ENCODE results near the gene KRTAP1-5. TPM values are rescaled to one million over a fixed set of nuclear protein-coding genes. Genes with fewer than 3 reads are reported as not detected.

Gene KRTAP1-5
- total and polyA plus RNA-seq, 2 donors (not counting 3 experiments of a cell fraction or from before 2014, with no cell fraction given) = not detected

- no peaks in the 10 kb centered on the region for H4K20me1 ChIP-seq (replicated peaks; ENCODE audit: control insufficient read depth, extremely low read depth, insufficient read depth, low read length)
- H3K9me1 ChIP-seq (replicated peaks; ENCODE audit: control insufficient read depth, extremely low read depth, insufficient read depth, low read length) = no peaks in the 10 kb centered on the region
- H3K4me1 ChIP-seq (ENCODE audit: control insufficient read depth, extremely low read depth, insufficient read depth, low read length) = no peaks in the 10 kb centered on the region
- no TSS peak for BruUV-seq (replicated peaks)
- H3K4me3 ChIP-seq (replicated peaks in 1 of 3; ENCODE audit: insufficient read depth in 1 of 3, low read depth in 1 of 3, low read length in 3 of 3) = no peak overlapping the region
- intact Hi-C loops (cut with micrococcal nuclease) = loop anchor here (10.0 kb wide), 1 partner anchor 746 kb away; no protein-coding TSS in a partner anchor
- ChIA-PET CTCF (no interaction called here), POLR2A (no interaction called here)
- no peak overlapping the region for H3K27ac ChIP-seq (ENCODE audit: insufficient read depth, low read depth, low read length)
- peaks cover 0 to 2% of the 10 kb centered on the region in 2 experiments for H3K27me3 ChIP-seq (ENCODE audit: control insufficient read depth in 2 of 2, insufficient read depth in 2 of 2, low read length in 2 of 2)
- DNase-seq (ENCODE audit: low read depth, low spot score) = no peak
- dilution Hi-C loops (cut with MboI; ENCODE audit: extremely low pct_ligation_motif_present, low sequenced_read_pairs) = no loop called here
- H3K79me2 ChIP-seq (ENCODE audit: control insufficient read depth, insufficient read depth, low read length) = no peaks in the 10 kb centered on the region
- no peaks in the 10 kb centered on the region for H3K9me3 ChIP-seq (replicated peaks; ENCODE audit: control insufficient read depth, insufficient read depth, low read length)
- H3K9ac ChIP-seq (replicated peaks; ENCODE audit: extremely low read depth, insufficient read depth, low read length) = no peak overlapping the region
- H3K36me3 ChIP-seq (ENCODE audit: control insufficient read depth in 2 of 2, extremely low read depth in 1 of 2, insufficient read depth in 2 of 2, low read length in 2 of 2) = no peaks in the 10 kb centered on the region
- FAIRE-seq = no peak
- no peak overlapping the region for H2AFZ ChIP-seq (ENCODE audit: low read depth, low read length)
- no peak for TF ChIP-seq MAX (IDR thresholded peaks at IDR 0.05; ENCODE audit: insufficient read depth, insufficient read length)
- no peak for TF ChIP-seq MYC (IDR thresholded peaks at IDR 0.05; ENCODE audit: low read depth, low read length)
- TF ChIP-seq POLR2AphosphoS5 (IDR thresholded peaks at IDR 0.05; ENCODE audit: insufficient read depth, low read depth, low read length) = no peak
- no peak for TF ChIP-seq JUN (IDR thresholded peaks at IDR 0.05; ENCODE audit: borderline replicate concordance, insufficient read depth, insufficient read length, low read depth)
- TF ChIP-seq CTCF (IDR thresholded peaks at IDR 0.05; ENCODE audit: extremely low read depth in 1 of 2, insufficient read depth in 1 of 2, low read depth in 1 of 2, low read length in 2 of 2) = no peak
- TF ChIP-seq POLR2A (IDR thresholded peaks at IDR 0.05; ENCODE audit: low read depth, low read length) = no peak
- no peak for TF ChIP-seq EZH2 (IDR thresholded peaks at IDR 0.05; ENCODE audit: borderline replicate concordance, low read depth, low read length, severe bottlenecking)
- TF ChIP-seq FOS (IDR thresholded peaks at IDR 0.05; ENCODE audit: borderline replicate concordance, insufficient read depth, low read length) = no peak
- TF ChIP-seq GATA2 (IDR thresholded peaks at IDR 0.05; ENCODE audit: insufficient read depth, insufficient read length, low read depth, low read length) = no peak
- no peak overlapping the region for H3K4me2 ChIP-seq (ENCODE audit: insufficient read depth, low read length)
These were observed 6.7 kb downstream of the KRTAP1-5 start for GRCh38 chr17:41020336-41020735.

Measured in endothelial cell of umbilical vein (primary cell).